Left kidney (tissue), 2 donors: ENCODE data around the gene DUSP22. TPM values are rescaled to one million over a fixed set of nuclear protein-coding genes. Genes with fewer than 3 reads are reported as not detected.

Experiments
- DNase-seq: peaks from one replicate; pipeline ENCODE4 v3.0.0-alpha.2; 2013
- polyA plus RNA-seq: library from polyadenylated mRNA; unstranded; fragments of 120-200 nt; gene quantifications from one replicate; pipeline ENCODE4 v1.2.1, GENCODE V29; 2013; ENCODE audit not compliant: insufficient read length

Gene DUSP22
- polyA plus RNA-seq, 1 donor = 21.2 TPM

GRCh38 chr6:395432-396125, 103.3 kb downstream of the DUSP22 start:
- no peak for DNase-seq

- no peak for DNase-seq
Observed at GRCh38 chr6:396126-396520, 103.8 kb downstream of the DUSP22 start.

- no peak for DNase-seq
Observed at GRCh38 chr6:397056-397455, 104.8 kb downstream of the DUSP22 start.

GRCh38 chr6:397604-398003, 105.3 kb downstream of the DUSP22 start:
- DNase-seq = no peak

DNA sequence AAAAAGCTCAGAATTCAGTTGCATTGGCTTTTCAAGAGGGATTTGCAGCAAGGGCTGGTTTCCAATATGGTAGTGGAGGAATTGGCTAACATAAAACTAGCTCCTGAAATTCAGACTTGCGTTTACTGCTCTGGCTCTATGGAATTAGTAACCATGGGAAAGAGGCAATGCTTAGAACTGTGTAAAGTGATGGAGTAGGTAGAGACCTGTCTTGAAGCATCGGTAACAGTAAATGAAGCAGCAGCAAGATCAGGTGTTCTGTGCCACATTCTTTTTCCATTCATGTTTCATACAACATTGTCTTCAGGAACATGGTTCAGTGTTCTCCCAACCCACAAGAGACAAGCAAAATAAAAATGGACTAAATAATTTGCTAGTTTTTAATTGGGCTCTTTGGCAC, 105.8 kb downstream of the DUSP22 start:
- no peak for DNase-seq

DNA sequence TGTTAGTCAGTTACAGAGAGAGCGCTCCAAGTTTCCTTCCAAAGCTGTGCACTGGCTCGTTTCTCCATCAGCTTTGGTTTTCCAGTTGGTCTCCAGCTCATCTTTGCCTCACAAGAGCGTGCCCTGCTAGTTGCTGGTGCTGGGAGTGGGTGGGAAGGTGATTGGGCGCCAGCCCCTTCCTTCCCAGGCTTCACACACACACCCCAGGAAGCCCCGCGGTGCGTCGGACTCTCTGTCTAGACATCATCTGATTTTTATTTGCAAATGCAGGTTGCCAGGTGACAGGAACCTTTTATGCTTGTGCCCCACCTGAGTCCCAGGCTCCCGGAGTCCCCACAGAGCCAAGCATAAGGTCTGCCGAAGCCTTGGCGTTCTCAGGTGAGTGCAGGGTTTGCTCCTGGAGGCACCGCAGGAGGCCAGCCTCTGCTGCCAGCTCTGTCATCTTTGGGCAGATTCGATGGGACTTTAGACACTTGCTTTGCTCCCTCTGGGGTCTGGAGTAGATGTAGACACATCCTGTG, 106.3 kb downstream of the DUSP22 start:
- no peak for DNase-seq

DNA sequence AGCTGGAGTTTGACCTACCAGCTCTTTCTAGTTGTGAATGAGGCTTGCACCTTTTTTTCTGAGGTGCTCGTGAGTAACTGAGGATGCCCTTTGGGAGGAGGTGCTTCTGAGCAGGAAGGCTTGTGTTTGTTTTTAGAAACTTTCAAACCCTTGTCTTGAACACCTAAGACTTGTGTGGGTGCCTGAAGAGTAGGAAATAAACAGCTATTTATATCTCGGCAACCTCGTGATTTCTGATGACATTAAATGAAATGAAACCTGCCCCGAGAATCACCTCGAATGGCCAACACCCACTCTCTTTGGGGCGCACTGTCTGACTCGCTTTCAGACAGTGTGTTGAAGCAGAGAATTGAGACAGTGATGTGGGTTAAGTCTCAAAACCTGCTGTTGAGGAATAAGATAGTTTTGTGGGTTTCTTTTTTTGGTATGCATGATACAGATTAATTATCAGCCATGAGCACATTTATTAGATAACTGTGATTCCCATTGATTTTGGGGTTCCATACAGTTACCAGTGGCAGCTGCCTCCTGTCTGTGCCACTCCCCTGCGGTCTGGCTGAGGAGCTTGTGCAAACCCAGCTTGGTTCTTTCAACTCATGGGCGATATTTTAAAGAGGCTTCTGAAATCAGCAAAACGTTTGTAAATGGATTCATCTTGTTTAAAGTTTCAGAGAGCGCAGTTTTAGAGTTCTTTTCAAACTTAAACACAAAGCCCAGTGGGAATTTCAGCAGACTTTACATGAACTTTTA, 107.7 kb downstream of the DUSP22 start:
- DNase-seq = no peak

DNA sequence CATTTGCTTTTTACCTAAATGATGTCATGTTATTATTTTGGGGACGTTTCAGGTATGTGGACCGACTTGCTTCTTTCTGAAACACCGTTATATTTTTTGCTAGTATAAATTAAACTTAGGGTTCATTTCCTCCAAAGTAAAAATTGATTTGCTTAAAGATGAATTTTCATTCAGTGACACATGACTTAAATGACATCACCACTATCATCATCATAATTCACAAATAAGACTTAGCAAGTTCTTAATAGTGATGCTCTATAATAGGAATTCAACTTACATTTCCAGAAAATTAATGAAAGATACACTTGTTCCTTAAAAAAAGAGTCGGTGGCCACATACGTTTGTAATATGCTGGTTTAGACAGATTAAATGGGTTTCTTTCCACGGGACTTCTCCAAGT, 108.5 kb downstream of the DUSP22 start:
- no peak for DNase-seq

Other genes starting within 250 kb of the DUSP22 start
- 0.18 TPM for gene IRF4, start 99.3 kb downstream of the DUSP22 start, polyA plus RNA-seq